ENCODE measurements around the gene SEPTIN3. TPM values are rescaled to one million over a fixed set of nuclear protein-coding genes. Genes with fewer than 3 reads are reported as not detected.
A peak's percentile ranks its signal among the peaks of the same experiment; 100 is the strongest.

SEPTIN3 gene
- polyA plus RNA-seq, 1 donor (not counting 4 experiments of a cell fraction or from before 2014, with no cell fraction given), result 0.07 TPM

GRCh38 chr22:41939981-41940831 is 29.0 kb upstream of the SEPTIN3 start:
- H4K20me1 ChIP-seq (ENCODE audit: control insufficient read depth, extremely low read depth, insufficient read depth, low read length), result no peaks in the 10 kb centered on the region
- no peak overlapping the region for H3K4me2 ChIP-seq (ENCODE audit: control insufficient read depth, extremely low read depth, insufficient read depth, low read depth, low read length)
- H3K36me3 ChIP-seq (ENCODE audit: control insufficient read depth in 2 of 2, extremely low read depth in 1 of 2, insufficient read depth in 2 of 2, low read length in 2 of 2), result peaks cover 0 to 16% of the 10 kb centered on the region in 2 experiments
- DNase-seq (ENCODE audit: low read depth, low spot score) (no peak), FAIRE-seq (no peak)
- peaks cover 13% of the 10 kb centered on the region for H3K4me1 ChIP-seq (ENCODE audit: control insufficient read depth, extremely low read depth, insufficient read depth, low read length)
- no peak overlapping the region for H2AFZ ChIP-seq (ENCODE audit: control insufficient read depth, low read length)
- H3K9ac ChIP-seq (ENCODE audit: control insufficient read depth, extremely low read depth, insufficient read depth, low read length), result no peak overlapping the region
- no peaks in the 10 kb centered on the region for H3K27me3 ChIP-seq (ENCODE audit: control insufficient read depth, extremely low read depth, insufficient read depth, low read length)
- TF ChIP-seq CTCF (optimal IDR thresholded peaks at IDR 0.05 in 1 of 3, IDR thresholded peaks at IDR 0.05 in 1 of 3, conservative IDR thresholded peaks at IDR 0.05 in 1 of 3; ENCODE audit: extremely low read depth in 1 of 3, insufficient read depth in 2 of 3, low read length in 3 of 3) (no peak), EZH2 (IDR thresholded peaks at IDR 0.05; ENCODE audit: low read length) (no peak)
- dilution Hi-C loops (cut with MboI; ENCODE audit: extremely low pct_ligation_motif_present, low sequenced_read_pairs), result no loop called here
- no peaks in the 10 kb centered on the region for H3K79me2 ChIP-seq (ENCODE audit: control insufficient read depth, insufficient read depth, low read length)
- H3K9me3 ChIP-seq (ENCODE audit: control insufficient read depth, low read depth, low read length), result no peaks in the 10 kb centered on the region
- no peak overlapping the region for H3K4me3 ChIP-seq (ENCODE audit: control insufficient read depth in 2 of 3, extremely low read depth in 1 of 3, insufficient read depth in 2 of 3, low read depth in 1 of 3, low read length in 3 of 3)
- H3K9me1 ChIP-seq (ENCODE audit: control insufficient read depth, extremely low read depth, insufficient read depth, low read length), result no peaks in the 10 kb centered on the region
- peak overlapping the region; percentile 44 for H3K27ac ChIP-seq (ENCODE audit: control insufficient read depth, insufficient read depth, low read length)

DNA sequence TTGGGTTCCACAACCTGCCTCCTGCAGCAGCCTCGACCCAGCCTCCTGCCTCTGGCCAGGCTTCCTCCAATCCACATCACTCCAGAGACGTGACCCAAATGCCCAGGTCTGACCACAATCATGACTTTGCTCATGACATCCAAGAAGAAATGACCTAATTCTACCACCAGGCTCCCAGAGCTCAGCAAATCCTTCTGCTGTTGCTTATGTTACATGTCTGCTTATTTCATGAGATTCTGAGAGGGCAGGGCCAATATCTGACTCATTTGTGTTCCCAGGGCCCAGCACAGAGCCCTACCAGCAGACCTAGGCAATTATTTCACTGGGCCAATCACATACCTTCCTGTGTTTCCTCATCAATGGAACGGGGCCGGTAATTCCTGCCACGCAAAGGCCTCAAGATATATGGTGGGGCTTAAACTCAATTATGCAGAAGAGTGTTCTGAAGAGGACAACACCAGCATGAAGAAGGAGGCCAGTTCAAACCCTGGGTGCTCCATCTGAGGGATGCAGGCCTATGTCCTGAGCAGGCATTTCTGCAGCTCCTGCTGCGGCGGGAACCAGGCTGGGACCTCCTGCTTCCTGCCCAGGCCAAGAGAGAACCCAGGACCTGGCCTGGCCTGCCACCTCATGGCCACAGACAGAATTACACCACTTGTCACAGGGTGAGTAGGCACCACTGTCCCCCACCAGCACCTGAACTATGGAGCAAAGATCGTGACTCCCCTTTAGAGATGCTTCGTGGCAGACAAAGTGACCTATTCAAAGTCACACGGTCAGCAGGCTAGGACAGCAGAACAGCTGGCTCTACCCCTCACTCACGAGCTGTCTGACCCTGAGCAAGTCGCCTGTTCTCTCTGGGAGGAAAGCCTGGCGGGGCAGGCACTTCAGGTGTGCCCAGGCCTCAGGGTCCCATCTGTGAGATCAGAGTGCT is 28.1 kb upstream of the SEPTIN3 start:
- H4K20me1 ChIP-seq (ENCODE audit: control insufficient read depth, extremely low read depth, insufficient read depth, low read length), result no peaks in the 10 kb centered on the region
- H3K9me1 ChIP-seq (ENCODE audit: control insufficient read depth, extremely low read depth, insufficient read depth, low read length), result no peaks in the 10 kb centered on the region
- DNase-seq (ENCODE audit: low read depth, low spot score) (peak; percentile 70), FAIRE-seq (peak; percentile 85)
- peaks cover 0 to 16% of the 10 kb centered on the region in 2 experiments for H3K36me3 ChIP-seq (ENCODE audit: control insufficient read depth in 2 of 2, extremely low read depth in 1 of 2, insufficient read depth in 2 of 2, low read length in 2 of 2)
- no peaks in the 10 kb centered on the region for H3K9me3 ChIP-seq (ENCODE audit: control insufficient read depth, low read depth, low read length)
- TF ChIP-seq EZH2 (IDR thresholded peaks at IDR 0.05; ENCODE audit: low read length) (no peak), CTCF (optimal IDR thresholded peaks at IDR 0.05 in 1 of 3, IDR thresholded peaks at IDR 0.05 in 1 of 3, conservative IDR thresholded peaks at IDR 0.05 in 1 of 3; ENCODE audit: extremely low read depth in 1 of 3, insufficient read depth in 2 of 3, low read length in 3 of 3) (peak; percentile 87 to 98 (median 90))
- peak overlapping the region; percentile 44 for H3K27ac ChIP-seq (ENCODE audit: control insufficient read depth, insufficient read depth, low read length)
- H3K4me3 ChIP-seq (ENCODE audit: control insufficient read depth in 2 of 3, extremely low read depth in 1 of 3, insufficient read depth in 2 of 3, low read depth in 1 of 3, low read length in 3 of 3), result no peak overlapping the region
- H3K79me2 ChIP-seq (ENCODE audit: control insufficient read depth, insufficient read depth, low read length), result peaks cover 6% of the 10 kb centered on the region
- dilution Hi-C loops (cut with MboI; ENCODE audit: extremely low pct_ligation_motif_present, low sequenced_read_pairs), result no loop called here
- H3K4me2 ChIP-seq (ENCODE audit: control insufficient read depth, extremely low read depth, insufficient read depth, low read depth, low read length), result no peak overlapping the region
- H3K4me1 ChIP-seq (ENCODE audit: control insufficient read depth, extremely low read depth, insufficient read depth, low read length), result peaks cover 20% of the 10 kb centered on the region
- no peaks in the 10 kb centered on the region for H3K27me3 ChIP-seq (ENCODE audit: control insufficient read depth, extremely low read depth, insufficient read depth, low read length)
- H2AFZ ChIP-seq (ENCODE audit: control insufficient read depth, low read length), result peak overlapping the region; percentile 57
- peak overlapping the region; percentile 40 for H3K9ac ChIP-seq (ENCODE audit: control insufficient read depth, extremely low read depth, insufficient read depth, low read length)
